GM21515 (cell line): ENCODE results near the gene CGN.

Experiments
- ATAC-seq: cut with Tn5 transposase; IDR thresholded peaks from one replicate; pipeline ENCODE4 v1.9.1; 2021; ENCODE audit not compliant: unreplicated experiment

Gene CGN

DNA sequence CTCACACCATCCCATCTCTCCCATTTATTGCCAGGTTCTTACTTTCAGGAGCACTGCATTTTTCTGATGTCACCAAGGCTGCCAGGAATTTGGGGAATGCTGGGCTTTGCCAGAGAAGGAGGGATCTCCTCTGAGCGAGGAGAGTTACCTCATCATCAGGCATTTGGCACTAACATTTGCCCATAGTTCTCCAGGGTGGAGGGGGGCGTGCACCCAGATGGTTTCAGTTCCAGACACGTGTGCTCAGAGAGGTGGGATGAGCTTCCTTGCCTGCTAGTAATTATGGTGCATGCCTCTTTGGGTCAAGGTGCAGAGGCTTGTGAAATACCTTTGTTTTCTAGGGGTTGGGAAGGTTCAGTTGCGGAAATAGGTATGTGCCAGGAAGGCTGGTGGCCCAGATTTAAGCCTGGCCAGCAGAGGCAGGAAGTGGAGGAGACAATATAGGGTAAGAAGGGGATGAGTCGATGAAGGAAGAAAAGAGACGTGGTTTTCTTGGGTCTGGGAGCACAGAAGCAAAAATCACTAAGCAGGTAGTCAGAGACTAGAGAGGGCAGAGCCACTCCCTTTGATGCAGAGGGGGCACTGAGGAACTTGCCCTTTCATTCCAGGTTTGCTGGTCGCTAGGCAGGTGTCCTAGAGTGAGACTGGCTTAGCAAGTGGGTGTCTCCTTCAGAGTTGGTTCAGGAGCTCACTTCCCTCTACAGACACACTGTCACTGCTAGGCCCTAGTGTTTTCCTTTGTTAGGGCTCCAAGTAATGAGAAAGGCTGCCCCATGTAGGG lies 36.1 kb downstream of the CGN start:
- no peak for ATAC-seq

DNA sequence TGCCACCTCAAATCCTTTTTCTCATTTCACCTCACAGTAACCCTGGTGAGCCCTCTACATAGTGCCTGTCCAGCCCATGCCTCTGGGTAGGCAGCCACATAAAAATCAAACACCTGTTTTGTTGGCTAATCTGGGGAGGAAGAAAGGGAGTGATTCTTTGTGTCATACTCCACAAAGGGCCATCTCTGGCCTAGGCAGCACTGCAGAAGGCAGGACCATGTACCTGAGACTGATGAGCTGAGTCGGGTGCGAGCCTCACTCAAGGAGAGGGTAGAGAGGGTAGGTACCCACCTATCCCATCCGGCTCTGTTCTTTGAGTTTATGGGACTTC lies 36.7 kb downstream of the CGN start:
- no peak for ATAC-seq

DNA sequence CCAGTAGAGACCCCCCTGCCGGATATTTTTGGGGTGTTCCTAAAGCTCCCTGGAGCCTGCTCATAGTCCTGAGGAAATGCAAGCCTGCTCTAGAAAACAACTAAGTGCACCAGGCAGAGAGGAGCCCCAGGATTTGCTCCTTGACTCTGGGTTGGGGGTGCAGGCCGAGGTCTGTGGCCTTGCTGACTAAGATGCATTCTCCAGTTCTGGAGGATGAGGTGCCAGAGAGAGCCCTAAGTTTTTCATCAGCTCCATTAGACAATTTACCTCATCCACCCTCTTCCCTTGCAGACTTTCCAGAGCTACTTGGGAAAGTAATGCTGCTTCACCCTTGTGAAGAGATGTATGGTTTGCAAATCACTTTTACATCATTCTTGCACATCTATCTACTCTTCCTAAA lies 38.0 kb downstream of the CGN start:
- no peak for ATAC-seq

DNA sequence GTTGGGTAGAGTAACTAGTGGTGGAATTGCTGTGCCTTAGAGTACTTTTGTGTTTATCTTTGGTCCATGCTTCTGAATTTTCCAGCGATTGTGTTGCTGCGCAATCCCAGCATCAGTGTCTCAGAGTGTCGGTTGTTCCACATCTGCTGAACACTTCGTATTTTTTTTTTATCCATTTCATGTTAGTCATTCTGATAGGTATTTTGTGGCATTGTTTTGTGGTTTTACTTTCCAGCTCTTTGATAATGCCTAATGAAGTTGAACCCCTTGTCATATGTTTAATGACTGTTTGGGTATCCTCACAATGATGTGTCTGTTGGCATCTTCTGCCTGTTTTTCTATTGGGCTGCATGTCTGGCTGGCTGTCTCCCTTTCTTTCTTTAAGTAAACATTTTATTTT lies 42.5 kb downstream of the CGN start:
- no peak for ATAC-seq

DNA sequence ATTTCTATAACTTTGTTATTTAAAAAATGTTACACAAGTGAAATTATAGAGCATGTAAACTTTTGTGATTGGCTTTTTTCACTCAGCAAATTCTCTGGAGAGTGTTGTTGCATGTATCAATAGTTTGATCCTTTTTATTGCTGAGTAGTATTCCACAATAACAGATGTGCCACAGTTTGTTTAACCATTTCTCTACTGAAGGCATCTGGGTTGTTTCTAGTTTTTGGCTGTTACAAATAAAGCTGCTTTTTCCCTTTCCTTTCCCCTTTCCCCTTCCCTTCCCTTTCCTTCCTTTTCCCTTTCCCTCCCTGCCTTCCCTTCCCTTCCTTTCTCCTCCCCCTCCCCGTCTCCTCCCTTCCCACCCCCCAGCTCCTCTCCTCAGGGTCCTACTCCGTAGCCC lies 44.9 kb downstream of the CGN start:
- no peak for ATAC-seq

DNA sequence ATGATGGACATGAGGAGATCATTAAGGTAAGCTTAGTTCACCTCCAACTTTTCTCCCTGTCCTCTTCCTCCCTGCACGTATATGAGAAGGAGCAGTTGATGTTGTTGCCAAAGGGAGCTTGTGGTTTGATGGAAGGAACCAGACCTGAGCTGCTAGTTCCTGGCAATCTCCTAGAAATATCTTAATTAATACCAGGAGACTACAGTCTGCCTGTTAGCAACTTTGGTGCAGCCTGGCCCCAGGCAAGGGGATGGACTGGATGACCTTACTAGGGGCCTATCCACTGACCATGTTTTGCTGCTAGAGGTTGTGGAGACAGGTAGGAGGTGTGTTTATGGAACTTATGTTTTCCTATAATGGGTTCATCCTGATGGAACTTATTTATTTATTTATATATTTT lies 51.5 kb downstream of the CGN start:
- ATAC-seq: no peak

DNA sequence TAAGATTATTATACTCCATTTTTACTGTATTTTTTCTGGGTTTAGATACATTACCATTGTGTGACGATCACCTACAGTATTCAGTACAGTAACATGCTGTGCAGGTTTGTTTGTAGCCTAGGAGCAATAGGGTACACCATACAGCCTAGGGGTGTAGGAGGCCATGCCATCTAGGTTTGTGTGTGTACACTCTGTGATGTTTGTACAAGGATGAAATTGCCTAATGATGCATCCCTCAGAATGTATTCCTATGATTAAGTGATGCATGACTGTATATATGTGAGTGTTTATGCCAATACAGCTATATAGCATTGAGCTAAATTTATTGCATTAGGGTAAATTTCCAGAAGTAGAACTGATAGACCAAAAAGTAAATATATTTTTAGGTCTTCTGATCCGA lies 52.2 kb downstream of the CGN start:
- ATAC-seq: no peak

DNA sequence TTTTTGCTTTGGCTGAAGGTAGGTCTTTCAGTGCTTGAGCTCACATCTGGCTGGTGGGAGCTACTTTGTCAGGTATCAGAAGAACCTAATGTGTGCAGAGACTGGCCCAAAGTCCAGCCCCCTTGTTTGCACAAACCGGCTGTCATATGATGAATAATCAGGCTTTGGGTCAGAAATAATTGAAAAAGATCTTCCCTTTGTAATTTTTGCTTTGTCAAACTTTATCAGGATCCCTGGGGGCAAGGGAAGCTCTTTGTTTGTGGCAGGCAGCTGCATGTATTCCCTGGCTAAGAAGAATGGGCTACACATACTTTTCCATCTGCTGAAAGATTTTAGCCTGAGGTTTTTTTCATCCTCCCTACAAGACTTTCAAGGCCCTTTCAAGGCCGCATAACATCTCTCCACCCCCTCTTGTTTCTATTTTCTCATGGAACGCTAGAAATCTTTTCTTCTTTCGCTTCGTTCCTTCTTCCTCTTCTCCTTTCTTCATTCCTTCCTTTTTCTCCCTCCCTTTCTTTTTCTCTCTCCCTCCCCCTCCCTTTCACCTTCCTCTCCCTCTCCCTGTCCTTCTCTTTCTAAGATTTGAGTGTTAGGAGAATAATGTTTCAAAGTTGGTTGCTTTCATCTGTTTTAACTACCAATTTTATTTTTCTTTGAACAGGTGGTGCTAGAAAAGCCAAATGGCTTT lies 54.5 kb downstream of the CGN start:
- no peak for ATAC-seq

DNA sequence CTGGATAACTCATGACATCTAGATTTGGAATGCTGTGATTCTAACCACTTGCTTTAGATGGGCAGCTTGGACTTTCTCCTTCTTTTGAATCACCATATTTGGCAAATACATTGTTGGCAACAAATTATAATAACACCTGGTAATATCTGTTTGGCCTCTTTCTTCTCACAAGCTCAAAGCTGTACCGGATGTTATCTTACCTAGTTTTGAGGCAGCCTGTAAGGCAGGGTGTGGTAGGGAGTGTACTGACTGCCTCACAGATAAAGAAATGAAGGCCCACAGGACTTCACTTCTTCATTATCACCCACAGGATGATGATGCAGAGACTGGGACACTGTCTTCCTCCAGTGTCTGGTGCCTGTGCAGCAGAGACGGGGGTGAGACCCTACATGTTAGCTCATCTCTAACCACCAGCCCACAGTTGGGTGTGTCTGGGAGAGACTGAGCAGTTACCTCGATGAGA lies 57.5 kb downstream of the CGN start:
- ATAC-seq: no peak

DNA sequence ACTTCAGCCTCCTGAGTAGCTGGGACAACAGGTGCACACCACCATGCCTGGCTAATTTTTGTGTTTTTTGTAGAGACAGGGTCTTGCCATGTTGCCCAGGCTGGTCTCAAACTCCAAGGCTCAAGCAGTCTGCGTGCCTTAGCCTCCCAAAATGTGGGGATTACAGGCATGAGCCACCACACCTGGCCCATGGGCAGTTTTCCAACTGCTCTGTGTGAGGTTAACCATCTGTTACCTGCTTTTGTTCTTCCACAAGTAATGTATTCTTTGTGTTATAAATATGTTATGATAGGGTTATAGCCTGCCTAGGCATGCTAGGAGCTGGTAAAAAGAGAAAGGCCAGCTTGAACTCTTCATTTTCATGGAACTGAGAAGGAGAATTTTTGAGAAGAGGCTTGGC lies 59.6 kb downstream of the CGN start:
- no peak for ATAC-seq

DNA sequence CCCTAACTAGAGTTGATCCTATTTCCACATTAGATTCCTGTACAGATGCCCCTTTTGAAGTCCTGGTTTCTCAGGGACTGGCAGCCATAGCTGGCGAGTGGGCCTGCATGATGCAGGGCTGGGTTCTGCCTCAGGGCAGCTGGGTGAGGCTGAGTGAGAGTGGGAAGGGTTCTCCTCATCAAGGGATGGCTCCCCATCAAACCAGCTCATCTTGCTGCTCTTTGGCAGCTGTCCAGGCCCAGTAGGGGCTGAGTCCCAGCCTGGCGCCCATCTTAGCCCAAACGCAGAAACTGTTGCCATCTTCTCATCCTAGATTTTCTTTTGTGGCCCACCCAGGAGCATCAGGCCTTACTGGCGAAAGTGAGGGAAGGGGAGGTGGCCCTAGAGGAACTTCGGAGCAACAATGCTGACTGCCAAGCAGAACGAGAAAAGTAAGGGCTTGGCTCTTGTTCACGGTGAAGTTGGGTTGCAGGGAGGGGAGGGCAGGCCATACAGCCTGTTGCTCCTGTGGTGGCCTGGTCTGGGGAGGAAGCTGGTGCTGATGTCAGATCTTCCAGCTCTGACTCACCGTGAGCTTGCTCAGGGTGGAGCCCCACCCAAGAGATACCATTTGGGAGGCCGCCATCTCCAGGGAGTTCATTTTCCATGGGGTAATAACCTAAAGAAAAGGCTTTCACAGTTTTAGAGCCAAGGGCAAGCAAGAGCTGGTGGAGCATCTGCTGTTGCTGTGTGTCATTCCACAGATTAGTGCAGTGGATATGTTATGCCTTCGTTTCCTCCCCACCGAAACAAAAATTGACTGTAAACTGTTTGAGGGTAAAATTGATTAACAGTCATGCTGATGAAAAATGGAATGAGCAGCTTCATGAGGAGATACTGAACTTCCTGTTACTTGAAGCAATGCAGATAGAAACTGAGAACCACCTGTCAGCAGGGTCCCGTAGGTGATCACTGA lies 63.7 kb downstream of the CGN start:
- no peak for ATAC-seq

DNA sequence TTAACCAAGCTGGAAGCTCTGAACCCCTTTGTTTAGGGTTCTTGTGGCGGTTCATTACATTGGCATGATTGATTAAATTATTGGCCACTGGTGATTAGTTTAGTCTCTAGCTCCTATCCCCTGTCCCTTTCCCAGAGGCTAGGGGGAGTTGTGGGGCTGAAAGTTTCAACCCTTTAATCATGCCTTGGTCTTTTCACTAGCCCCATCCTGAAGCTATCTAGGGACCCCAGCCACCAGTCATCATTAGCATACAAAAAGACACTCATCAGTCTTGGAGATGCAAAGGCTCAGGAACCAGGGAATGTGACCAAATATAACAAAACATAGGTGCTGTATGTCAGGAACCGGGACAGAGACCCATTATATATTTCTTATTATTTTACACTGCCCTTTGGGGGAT lies 66.0 kb downstream of the CGN start:
- no peak for ATAC-seq

DNA sequence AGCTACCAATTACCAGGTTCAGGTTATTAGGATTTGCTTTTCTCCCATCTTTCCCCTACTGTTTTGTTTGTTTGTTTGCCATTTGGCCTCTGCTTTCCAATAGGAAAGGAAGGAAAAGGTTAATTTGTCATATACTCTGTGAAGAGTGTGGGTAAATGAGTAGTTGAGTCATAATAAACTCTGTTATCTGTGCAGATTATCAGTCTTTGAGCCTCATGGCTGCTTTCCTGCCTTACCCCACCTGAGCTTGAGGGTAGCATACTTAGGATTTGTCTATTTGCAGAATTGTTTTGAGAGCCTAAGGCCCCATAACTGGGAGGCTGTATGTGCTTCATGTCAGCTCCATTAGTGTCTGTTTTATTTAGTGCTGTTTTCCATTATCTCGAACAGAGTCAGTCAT lies 67.8 kb downstream of the CGN start:
- no peak for ATAC-seq

DNA sequence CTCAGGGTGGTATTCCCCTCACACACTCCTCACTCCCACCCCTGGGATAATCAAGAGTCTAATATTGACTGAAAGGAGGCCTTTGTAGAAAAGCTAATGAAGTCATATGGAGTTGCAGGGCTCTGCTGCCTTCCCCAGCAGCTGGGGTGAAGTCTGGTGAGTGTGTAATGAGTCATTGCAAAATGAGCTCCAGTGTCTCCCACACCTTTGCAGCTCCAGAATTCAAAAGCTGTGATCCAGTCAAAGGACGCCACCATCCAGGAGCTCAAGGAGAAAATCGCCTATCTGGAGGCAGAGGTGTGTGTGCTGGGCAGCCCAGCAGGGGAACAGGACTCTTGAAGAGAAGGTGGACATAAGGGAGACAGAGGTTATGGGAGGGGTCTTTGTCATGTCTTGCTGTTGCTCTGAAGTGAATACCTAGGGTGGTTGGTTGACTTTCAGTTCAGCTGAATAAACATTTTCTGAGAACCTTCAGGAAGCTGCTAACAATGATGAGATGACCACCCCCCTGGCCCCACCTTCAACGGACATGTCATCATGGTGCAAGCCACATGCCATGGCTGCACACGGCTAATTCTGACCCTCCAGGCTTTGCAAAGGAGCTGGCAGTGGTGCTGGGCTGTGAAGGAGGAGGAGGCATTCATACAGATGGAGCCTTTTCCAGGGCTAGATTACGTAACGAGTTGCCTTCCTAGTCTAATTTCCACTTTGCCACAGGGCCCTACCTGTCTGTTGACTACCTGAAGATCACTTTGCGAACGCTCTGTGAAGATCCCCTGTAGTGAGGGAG lies 68.4 kb downstream of the CGN start:
- no peak for ATAC-seq

DNA sequence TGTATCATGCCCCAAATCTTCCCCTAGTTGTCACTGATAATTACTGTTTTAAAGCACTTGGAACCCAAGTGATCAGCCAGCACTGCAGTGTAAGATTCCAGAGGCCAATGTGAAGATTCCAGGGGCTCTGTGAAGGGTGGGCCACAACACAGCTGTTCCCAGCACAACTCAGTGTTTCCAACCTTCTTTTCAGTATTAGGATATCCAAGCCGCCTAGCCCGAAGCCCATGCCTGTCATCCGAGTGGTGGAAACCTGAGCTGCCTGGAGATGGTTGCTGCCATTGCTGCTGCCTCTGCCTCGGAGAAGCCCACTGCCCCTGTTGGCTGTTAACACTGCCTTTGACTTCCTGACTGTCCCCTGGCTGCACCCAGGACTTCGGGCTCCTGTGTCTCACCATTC lies 70.3 kb downstream of the CGN start:
- ATAC-seq: no peak

DNA sequence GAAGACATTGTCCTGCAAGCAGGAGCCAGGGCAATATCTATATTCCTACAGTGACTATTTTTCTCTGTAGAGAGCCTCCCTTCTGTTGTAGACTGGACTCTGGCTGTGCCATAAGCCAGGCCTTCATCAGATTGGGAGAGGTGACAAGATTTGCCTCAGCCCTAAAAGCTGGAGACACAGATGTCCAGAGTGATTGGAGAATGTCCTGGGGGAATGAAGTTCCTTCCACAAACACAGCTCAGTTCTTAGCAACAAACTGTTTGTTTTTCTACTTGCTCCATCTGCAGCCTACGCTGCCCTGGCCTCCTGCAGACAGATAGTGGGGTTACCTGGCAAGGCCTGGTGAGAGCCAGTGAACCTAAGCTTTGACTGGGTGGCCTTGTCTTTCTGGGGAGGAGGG lies 70.7 kb downstream of the CGN start:
- no peak for ATAC-seq

DNA sequence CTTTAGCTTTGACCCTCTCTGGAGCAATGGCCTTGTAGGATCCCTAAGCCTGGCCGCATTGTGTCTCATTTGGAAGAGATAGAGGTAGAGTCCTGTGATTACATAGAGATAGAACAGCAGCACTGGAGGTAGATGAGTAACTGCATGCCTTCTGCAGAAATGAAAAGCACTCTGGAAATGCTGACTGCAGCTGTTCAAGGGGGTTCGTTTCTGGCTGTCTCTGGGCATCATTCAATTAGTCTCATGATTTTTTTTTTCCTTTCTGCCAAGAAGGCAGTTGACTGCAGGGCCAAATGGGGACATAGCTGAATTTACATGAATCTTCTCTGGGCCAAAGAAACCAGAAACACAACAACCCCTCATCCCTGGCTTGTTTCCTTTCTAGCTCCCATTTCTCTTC lies 72.6 kb downstream of the CGN start:
- no peak for ATAC-seq

DNA sequence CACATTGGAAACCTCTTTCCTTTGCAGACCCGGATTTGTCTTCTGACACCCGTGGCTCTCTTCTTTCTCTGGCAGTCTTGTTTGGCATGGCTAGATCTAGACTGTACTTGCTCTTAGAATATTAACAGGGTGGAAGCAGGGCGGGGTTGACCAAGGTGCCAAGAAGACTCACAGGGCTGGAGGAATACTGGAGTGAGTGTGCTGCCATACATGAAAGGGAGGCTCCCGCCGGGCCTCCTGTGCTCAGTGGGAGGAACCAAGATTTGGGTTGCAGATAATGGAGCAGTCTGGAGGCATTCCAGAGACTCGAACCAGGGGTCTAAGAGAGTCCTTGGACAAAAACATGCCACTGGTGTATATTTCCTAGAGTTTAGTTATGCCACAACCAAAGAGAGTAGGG lies 73.1 kb downstream of the CGN start:
- ATAC-seq: no peak

DNA sequence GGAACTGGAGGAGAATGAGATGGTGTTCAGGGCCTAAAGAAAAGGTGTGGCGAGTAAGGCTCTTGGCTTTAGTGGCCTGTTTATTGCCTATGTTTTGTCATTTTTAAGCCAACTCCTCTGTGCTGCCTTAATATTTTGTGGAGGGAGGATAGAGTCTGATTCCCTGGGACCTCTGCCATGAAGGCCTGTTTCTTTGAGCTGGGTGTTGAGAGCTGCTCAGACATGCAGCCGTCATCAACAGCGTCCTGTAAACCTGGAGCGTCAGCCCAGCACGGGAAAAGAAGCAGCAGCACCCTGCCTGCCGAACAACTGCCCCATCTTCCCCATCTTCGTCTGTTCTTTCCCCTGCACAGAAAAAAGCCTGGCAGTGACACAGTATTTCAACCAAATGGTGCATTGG lies 73.6 kb downstream of the CGN start:
- ATAC-seq: no peak

DNA sequence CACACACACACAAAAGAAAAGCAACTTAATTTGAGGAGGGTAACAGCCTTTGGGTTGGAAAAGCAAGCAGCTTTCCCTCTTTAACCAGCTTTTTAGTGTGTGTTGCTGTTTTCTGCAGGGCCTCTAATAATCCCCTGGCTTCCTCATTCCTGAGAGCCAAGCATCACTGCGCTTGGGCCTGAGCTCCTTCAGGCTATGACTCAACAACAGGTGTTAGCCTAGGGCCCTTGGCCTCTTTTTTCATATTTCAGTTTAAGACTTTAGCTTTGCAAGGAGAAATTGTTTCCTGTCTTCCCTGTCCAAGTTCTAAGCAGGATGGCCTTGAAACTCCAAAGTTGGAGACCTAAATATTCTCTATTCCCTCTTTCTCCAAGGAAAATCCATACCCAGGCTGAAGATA lies 74.4 kb downstream of the CGN start:
- ATAC-seq: no peak
